ENCODE data around the gene MAF.
A peak's percentile ranks its signal among the peaks of the same experiment; 100 is the strongest.

MAF gene

GRCh38 chr16:79625738-79626137 lies 25.2 kb upstream of the MAF start:
- Mint-ChIP-seq H3K4me3 (no peak overlapping the region), H3K27me3 (peaks cover 17% of the 10 kb centered on the region), H3K4me1 (peaks cover 4% of the 10 kb centered on the region), H3K27ac (no peak overlapping the region), H3K36me3 (no peaks in the 10 kb centered on the region), H3K9me3 (no peaks in the 10 kb centered on the region)
- no peak for ATAC-seq

GRCh38 chr16:79623824-79624223 lies 23.3 kb upstream of the MAF start:
- peaks cover 9% of the 10 kb centered on the region for H3K27me3 Mint-ChIP-seq
- H3K4me3 Mint-ChIP-seq, result no peak overlapping the region
- H3K27ac Mint-ChIP-seq, result no peak overlapping the region

DNA sequence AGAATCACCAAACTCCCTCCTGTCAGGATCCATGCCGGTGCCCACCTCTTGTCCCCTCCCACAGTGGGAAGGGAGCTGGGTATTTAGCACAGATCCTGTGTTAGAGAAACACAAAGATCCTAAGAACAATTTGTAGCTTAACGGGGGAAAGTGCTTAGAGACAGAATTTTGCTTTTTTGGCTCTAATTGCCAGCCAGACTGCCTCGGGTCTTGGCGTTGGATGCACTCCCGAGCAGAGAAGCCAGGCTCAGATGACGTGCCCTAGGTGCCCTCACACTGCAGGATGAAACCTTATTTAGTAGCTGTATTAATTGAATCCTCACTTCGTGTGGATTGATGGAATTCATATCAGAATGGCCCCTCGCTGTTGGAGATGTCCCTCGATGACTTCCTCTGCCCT lies 22.5 kb upstream of the MAF start:
- peaks cover 3% of the 10 kb centered on the region for H3K27me3 Mint-ChIP-seq

More at GRCh38 chr16:79623824-79624223, 23.3 kb upstream of the MAF start:
- no peaks in the 10 kb centered on the region for H3K36me3 Mint-ChIP-seq
- ATAC-seq, result no peak
- H3K9me3 Mint-ChIP-seq, result no peaks in the 10 kb centered on the region
- H3K4me1 Mint-ChIP-seq, result peaks cover 4% of the 10 kb centered on the region

DNA sequence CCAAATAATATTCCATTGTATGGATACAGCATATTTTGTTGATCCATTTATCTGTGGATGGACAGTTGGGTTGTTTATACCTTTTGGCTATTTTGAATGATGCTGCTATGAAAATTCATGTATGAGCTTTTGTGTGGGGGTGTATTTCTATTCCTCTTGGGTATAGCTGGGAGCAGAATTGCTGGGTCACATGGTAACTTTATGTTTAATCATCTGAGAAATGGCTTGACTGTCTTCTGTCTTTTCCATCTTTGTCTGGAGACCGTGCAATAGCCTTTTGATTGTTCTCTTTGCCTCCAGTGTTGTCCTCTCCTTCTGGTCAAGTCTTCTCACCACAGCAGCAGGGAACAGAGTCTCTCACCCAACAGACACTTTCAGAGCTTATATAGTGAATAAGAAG lies 20.5 kb upstream of the MAF start:
- Mint-ChIP-seq H3K27me3 (no peaks in the 10 kb centered on the region), H3K4me1 (no peaks in the 10 kb centered on the region), H3K27ac (no peak overlapping the region), H3K36me3 (no peaks in the 10 kb centered on the region), H3K4me3 (no peak overlapping the region), H3K9me3 (no peaks in the 10 kb centered on the region)
- ATAC-seq, result no peak

More for the DNA sequence above, 22.5 kb upstream of the MAF start:
- Mint-ChIP-seq H3K9me3 (no peaks in the 10 kb centered on the region), H3K27ac (no peak overlapping the region), H3K4me3 (no peak overlapping the region), H3K4me1 (no peaks in the 10 kb centered on the region), H3K36me3 (no peaks in the 10 kb centered on the region)
- ATAC-seq, result no peak

DNA sequence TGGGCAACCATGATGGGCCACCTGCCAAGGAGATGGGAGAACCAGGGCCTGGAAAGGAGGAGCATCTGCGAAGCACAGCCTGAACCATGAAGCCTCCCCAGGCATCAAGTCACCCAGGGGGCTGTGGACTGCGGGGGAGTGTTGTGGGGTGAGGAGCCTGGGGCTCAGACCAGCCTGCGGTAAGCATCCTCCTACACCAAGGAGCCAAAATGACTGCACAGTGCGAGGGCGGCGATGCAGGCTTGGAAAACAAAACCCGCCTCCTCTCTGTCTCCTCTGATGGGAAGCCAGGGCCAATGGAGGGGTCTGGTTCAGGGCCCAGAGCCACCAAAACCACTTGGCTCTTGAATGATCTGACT lies 18.1 kb upstream of the MAF start:
- H3K4me3 Mint-ChIP-seq, result no peak overlapping the region
- H3K27ac Mint-ChIP-seq, result no peak overlapping the region
- peak; percentile 16 for ATAC-seq
- H3K4me1 Mint-ChIP-seq, result no peaks in the 10 kb centered on the region
- no peaks in the 10 kb centered on the region for H3K36me3 Mint-ChIP-seq
- no peaks in the 10 kb centered on the region for H3K27me3 Mint-ChIP-seq
- H3K9me3 Mint-ChIP-seq, result no peaks in the 10 kb centered on the region

GRCh38 chr16:79618041-79618691 lies 17.6 kb upstream of the MAF start:
- Mint-ChIP-seq H3K4me1 (no peaks in the 10 kb centered on the region), H3K4me3 (no peak overlapping the region), H3K27me3 (no peaks in the 10 kb centered on the region), H3K27ac (no peak overlapping the region), H3K36me3 (no peaks in the 10 kb centered on the region), H3K9me3 (no peaks in the 10 kb centered on the region)
- ATAC-seq, result no peak

- H3K27me3 Mint-ChIP-seq, result peaks cover 35% of the 10 kb centered on the region
- no peak overlapping the region for H3K27ac Mint-ChIP-seq
- no peaks in the 10 kb centered on the region for H3K4me1 Mint-ChIP-seq
- ATAC-seq, result no peak
- H3K36me3 Mint-ChIP-seq, result no peaks in the 10 kb centered on the region
- no peaks in the 10 kb centered on the region for H3K9me3 Mint-ChIP-seq
- H3K4me3 Mint-ChIP-seq, result no peak overlapping the region
Measured at GRCh38 chr16:79613009-79613408, 12.5 kb upstream of the MAF start.

- Mint-ChIP-seq H3K27me3 (peaks cover 43% of the 10 kb centered on the region), H3K4me3 (no peak overlapping the region), H3K27ac (no peak overlapping the region), H3K9me3 (no peaks in the 10 kb centered on the region), H3K36me3 (no peaks in the 10 kb centered on the region), H3K4me1 (no peaks in the 10 kb centered on the region)
- ATAC-seq, result no peak
Measured at GRCh38 chr16:79612207-79612606, 11.7 kb upstream of the MAF start.

GRCh38 chr16:79610771-79611170 lies 10.2 kb upstream of the MAF start:
- peaks cover 3% of the 10 kb centered on the region for H3K4me1 Mint-ChIP-seq
- peaks cover 50% of the 10 kb centered on the region for H3K27me3 Mint-ChIP-seq
- ATAC-seq, result no peak
- H3K9me3 Mint-ChIP-seq, result no peaks in the 10 kb centered on the region
- no peaks in the 10 kb centered on the region for H3K36me3 Mint-ChIP-seq
- H3K4me3 Mint-ChIP-seq, result no peak overlapping the region
- no peak overlapping the region for H3K27ac Mint-ChIP-seq

- no peak for ATAC-seq
- Mint-ChIP-seq H3K9me3 (no peaks in the 10 kb centered on the region), H3K27ac (no peak overlapping the region), H3K36me3 (no peaks in the 10 kb centered on the region), H3K27me3 (peaks cover 59% of the 10 kb centered on the region), H3K4me3 (no peak overlapping the region), H3K4me1 (peaks cover 7% of the 10 kb centered on the region)
Measured at GRCh38 chr16:79609861-79610260, 9.3 kb upstream of the MAF start.

GRCh38 chr16:79608976-79609375 lies 8.4 kb upstream of the MAF start:
- no peaks in the 10 kb centered on the region for H3K9me3 Mint-ChIP-seq
- no peak overlapping the region for H3K4me3 Mint-ChIP-seq
- peaks cover 68% of the 10 kb centered on the region for H3K27me3 Mint-ChIP-seq
- ATAC-seq, result no peak
- peaks cover 7% of the 10 kb centered on the region for H3K4me1 Mint-ChIP-seq
- H3K27ac Mint-ChIP-seq, result no peak overlapping the region
- H3K36me3 Mint-ChIP-seq, result no peaks in the 10 kb centered on the region

DNA sequence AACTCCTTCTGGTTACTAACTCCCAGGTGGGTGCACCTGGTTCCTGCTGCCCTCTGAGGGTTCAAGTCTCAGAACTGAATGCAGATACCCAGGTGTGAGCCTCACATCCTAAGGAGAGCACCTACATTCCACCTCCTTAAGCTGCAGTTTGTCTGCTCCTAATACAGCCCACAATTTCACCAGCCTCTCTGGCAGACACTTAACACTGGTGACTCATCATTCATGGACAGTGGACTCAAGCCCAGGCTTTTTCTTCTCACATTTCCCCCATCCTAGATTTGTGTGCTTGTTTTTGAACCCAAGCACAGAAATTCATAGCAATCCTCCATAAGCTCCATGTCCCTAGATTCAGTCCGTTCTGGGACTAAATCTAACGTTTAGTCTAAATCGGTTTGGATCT lies 7.0 kb upstream of the MAF start:
- Mint-ChIP-seq H3K9me3 (no peaks in the 10 kb centered on the region), H3K27ac (no peak overlapping the region), H3K4me3 (no peak overlapping the region), H3K27me3 (peaks cover 79% of the 10 kb centered on the region), H3K36me3 (no peaks in the 10 kb centered on the region), H3K4me1 (peaks cover 7% of the 10 kb centered on the region)
- no peak for ATAC-seq

DNA sequence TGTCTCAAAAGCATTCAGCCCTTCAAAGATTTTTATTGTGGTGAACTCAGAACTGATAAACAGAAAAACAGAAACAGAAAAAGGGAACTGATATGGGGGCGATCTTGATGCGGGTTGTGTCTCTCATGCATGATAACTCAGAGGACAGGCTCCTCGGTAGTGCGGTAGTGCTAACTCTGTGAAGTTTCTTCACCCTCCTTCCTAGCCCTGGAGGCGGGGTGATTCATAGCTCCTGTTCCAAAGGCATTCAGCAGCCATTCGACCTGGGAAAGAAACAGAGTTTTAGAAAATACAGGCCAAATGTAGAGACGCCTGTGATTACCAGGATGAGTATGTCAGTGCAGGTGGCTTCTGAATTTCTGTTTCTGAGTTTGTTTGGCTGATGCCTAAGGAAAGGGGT lies 5.5 kb upstream of the MAF start:
- H3K9me3 Mint-ChIP-seq, result no peaks in the 10 kb centered on the region
- no peak overlapping the region for H3K4me3 Mint-ChIP-seq
- H3K27ac Mint-ChIP-seq, result no peak overlapping the region
- peak; percentile 63 for ATAC-seq
- H3K4me1 Mint-ChIP-seq, result peaks cover 19% of the 10 kb centered on the region
- no peaks in the 10 kb centered on the region for H3K36me3 Mint-ChIP-seq
- peaks cover 88% of the 10 kb centered on the region for H3K27me3 Mint-ChIP-seq

- no peak overlapping the region for H3K4me3 Mint-ChIP-seq
- no peak overlapping the region for H3K27ac Mint-ChIP-seq
- peaks cover 34% of the 10 kb centered on the region for H3K4me1 Mint-ChIP-seq
- H3K27me3 Mint-ChIP-seq, result peaks cover 88% of the 10 kb centered on the region
- no peak for ATAC-seq
- H3K9me3 Mint-ChIP-seq, result no peaks in the 10 kb centered on the region
- no peaks in the 10 kb centered on the region for H3K36me3 Mint-ChIP-seq
Measured at GRCh38 chr16:79603055-79603454, 2.5 kb upstream of the MAF start.

GRCh38 chr16:79602628-79603014 lies 2.1 kb upstream of the MAF start:
- no peak overlapping the region for H3K27ac Mint-ChIP-seq
- H3K4me1 Mint-ChIP-seq, result peaks cover 34% of the 10 kb centered on the region
- H3K36me3 Mint-ChIP-seq, result no peaks in the 10 kb centered on the region
- no peak overlapping the region for H3K4me3 Mint-ChIP-seq
- no peak for ATAC-seq
- peaks cover 88% of the 10 kb centered on the region for H3K27me3 Mint-ChIP-seq
- H3K9me3 Mint-ChIP-seq, result no peaks in the 10 kb centered on the region

DNA sequence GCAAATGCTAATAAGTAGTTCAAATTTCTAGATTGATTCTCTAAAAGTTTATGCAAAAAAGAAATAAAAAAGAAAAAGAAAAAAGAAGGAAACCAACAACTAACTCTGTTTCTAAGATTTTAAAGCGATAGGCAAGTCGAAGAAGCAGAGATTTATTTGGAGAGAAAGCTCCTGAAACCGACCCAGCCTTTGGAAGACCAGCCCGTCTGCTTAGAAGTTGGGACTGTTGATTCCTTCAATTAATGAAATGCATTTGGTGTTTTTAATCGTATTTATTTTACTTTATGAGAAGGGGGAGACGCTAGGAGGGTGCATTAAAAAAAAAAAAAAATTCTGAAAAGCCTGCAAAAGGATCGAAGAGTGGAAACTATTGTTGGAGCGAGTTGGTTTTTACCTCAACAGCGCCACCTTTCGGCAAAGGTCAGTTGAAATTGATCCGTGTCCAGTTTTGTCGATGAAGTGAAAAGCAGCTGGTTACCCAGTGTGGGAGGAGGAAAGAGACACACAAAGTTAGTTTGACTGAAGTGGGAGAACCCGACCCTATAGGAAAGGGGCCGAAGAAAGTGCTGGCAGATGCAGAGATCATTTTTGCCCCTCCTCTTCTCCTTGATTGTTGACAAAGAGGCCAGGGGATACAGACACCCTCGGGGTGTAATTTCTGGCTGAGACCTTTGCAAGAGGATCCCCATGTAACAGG lies 1.5 kb upstream of the MAF start:
- Mint-ChIP-seq H3K36me3 (no peaks in the 10 kb centered on the region), H3K27ac (no peak overlapping the region)
- no peak for ATAC-seq

More for the DNA sequence above, 1.5 kb upstream of the MAF start:
- Mint-ChIP-seq H3K27me3 (peaks cover 86% of the 10 kb centered on the region), H3K4me1 (peaks cover 34% of the 10 kb centered on the region), H3K9me3 (no peaks in the 10 kb centered on the region), H3K4me3 (peak overlapping the region; percentile 16)

All from stimulated activated memory B cell treated with anti-CD40 and anti-IgM and Interleukin-4, amounts not matched to agents 10 μg/mL and 1 μg/mL and 100 μg/mL, for 72 hours (primary cell).